HG03575 (cell line): ENCODE data around the gene NFIA.

ENCODE experiments used
- ATAC-seq: cut with Tn5 transposase; IDR thresholded peaks from one replicate; pipeline ENCODE4 v1.9.1; 2021; ENCODE audit not compliant: unreplicated experiment, insufficient number of reproducible peaks, low FRiP score; ENCODE audit errors: extremely low read depth

NFIA gene

DNA sequence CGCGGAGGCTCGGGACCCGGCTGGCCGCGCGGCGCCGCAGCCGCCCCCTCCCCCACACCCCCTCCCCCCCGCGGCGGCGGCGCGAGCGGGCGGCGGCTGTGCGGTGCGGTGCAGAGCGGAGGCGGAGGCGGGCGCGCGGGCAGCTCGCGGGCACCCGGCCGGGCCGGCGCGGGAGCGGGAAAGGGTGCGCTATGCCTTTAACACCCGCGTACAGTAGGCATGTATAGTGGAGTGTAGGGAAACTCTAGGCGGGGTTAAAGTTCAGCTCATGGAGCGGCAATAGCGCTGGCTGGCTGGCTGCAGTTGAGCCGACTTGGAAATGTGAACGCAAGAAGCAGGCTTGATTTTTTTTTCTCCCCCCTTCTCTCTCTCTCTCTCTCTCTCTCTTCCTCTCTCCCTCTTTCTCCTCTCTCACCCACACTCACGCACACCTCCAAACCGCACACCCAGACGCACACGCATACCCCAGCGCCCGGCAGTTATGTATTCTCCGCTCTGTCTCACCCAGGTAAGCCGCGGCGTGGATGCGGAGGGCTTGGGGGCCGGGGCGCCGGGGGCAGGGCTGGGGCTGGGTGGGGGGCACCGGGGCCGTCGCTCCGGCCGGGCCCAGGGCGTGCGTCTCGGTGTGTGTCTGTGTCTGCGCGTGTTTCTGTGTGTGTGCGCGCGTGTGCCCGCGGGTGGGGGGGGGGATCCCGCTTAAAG is at the start of gene NFIA:
Gene NFIA, plus strand, starts transcription at position 251 of the 702 bp plus-strand sequence.
- ATAC-seq: no peak

DNA sequence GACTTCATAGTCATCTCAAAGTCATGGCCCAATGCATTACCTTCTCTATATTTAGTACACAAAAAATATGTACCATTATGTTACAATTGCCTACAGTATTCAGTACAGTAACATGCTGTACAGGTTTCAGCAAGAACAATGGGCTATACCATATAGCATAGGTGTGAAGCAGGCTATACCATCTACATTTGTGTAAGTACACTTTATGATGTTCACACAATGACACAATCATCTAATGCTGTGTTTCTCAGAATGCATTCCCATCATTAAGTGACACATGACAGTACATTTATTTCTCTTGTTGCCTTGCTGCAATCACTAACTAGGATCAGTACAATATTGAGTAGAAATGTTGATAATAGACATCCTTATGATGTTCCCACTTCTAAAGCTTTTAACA is 46.5 kb upstream of the NFIA start:
- no peak for ATAC-seq

DNA sequence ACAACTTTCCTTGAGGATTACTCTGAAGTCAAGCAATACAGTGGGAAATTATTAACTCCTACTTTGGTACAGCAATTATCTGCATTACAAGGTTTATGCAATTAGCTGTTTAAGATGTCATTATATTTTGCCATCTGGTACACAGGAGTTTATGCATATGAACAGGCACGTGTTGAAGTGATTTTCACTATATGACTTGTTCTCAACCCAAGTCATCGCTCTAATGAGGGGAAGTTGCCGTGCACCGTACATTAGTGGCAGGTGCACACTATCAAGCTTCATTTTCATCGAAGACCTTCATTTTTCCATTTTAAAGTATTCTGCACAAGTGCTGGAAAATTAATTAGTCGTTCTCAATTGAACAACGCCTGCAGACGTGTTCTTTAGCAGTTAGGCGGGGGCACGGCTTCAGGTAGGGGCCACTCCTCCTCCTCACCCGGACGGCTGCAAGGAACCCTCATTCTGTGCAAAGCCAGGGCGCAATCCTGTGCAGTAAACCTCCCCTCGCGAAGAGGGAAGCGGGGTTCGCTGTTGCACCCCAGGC is 39.8 kb upstream of the NFIA start:
- no peak for ATAC-seq

DNA sequence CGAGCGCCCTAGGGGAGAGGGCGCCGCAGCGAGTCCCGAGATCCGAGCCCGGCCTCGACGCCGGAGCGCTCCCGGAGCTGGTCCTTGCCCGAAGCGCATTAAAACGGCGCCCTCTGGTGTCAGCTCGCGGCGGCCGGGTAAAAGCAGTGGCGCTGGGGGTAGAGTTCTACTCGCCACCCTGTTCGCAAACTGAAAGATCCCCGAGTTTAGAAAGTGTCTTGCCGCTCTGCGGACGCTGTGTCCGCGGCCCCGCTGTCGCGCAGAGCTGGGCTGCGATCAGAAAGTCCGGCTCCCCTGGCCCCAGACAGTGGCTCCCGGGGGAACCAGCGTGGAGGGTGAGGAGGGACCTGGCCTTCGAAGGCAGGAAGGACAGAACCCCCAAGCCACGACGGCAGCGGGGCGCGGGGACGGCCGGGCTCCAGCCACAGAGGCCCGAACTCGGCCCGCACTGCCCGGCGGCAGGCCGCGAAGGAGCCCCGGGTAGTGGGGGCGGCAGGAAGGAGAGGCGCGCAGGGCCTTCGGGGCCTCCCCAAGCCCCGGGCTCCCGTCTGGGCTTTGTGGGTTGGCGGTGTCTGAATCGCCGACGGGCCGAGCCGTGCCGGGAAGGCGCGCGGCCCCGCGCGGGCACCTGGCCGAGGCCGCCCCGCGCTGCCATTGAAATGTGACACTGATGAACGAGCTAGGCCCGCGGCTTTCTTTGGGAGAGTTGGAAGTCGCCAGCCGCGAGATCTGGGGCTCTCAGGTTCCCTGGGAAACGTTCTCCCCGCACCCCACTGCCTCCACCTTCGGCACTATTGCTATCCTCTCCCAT is 39.1 kb upstream of the NFIA start:
- no peak for ATAC-seq

DNA sequence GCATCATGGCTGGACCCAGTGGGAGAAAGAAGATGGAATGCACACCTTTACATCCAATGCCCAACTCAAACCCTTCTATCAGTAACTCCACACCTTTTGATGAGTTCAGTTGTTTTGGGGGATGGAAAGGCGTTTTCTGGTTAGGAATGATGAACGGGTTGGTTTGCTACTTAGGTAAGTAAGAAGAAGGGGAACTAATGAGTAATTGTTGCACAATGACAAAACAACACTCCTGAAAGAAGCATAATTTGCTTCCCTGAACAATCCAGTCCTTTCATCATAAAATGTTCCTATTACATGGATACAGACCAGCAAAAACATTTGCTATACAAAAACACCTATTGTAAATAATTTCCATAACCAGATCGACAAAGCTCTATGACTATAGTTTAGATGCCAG is 35.9 kb upstream of the NFIA start:
- no peak for ATAC-seq

DNA sequence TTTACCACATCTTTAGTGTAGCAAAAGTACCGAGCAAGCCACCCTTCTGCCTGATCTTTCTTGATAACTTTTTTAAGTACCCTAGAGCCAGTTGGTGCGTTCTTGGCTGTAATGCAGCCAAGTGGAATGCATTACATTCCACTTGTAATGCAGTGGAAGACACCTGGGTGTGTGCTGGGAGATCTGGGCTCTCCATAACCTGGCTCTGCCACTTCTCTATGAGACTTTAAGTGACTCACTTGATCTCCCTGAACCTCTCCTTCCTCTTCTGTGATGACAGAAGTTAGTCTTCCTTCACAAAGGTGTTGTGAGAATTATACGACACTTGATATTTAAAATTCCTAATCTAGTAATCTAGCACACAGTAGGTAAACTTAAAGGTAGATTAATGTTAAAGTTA is 35.3 kb upstream of the NFIA start:
- no peak for ATAC-seq

DNA sequence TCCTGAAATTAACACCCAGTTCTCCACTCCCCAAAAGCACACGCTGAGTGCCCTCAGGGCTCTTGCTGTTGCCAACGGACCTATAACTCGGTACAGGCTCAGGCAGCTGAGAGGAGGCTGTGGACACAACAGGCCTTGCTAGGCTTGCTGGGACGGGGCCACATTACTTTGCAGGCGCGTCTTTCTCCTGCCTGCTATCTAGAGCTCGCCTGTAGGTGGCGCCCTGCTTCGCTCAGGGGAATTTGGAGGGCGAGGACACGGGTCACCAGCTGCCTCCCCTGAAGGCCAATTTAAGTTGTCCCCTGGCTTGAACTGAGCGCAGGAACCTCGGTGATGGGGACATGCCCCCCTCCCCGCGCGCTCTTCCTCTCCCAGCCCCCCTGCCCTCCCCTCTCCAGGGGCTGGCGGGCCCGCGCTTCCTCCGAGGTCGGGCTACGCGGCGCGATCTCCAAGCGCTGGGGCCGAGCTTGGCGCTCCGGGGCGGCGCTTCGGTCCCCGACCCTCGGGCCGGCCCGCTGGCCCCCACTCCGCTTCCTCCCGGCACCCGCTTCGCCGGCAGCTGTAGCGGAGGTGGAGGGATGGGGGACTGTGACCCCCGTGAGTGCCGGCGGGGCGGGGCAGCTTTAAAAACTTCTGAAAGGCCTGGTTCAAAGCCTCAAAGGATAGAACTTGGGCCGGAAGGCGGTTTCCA is 32.4 kb upstream of the NFIA start:
- no peak for ATAC-seq

DNA sequence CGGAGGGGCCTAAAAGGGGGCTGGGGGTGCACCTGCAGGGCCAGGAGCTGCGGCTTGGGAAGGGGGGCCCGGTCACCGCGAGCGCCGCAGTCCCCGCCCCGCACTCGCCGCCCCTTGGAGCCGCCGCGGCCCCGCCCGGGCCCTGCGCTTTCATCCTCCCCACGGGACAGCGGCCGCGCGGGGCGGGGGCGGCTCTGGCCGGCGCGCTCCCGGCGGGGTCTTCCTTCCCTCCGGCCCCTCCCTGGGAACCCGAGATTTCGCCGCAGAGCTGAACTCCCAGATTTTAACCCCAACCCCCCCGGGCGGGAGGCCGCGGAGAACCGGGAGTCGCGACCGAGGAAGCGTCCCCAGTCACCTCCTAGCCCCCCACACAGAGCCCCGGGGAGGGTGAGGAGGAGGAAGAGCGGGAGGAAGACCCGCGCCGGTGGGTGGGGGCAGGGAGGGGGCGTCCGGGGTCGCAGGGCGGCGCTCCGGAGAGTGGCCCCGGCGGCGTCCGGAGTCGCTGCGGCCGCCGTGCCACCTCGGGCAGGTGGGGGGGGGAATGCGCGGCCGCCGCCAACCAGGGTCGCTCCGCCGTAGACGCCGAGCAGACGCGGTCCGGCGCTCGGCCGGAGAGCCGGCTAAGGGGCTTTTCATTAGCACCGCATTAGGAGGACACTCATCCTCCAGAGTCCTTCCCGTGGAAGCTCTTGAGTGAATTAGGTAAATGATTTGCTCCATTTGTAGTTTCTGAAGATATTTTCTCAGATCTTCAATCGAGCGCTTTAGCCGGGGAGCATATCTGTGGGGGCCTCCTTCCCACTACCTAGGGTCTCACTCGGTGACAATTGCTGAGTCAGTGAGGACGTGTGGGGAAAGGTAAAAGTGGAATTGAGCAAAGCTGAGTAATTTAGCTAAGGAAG is 31.6 kb upstream of the NFIA start:
- ATAC-seq: no peak

DNA sequence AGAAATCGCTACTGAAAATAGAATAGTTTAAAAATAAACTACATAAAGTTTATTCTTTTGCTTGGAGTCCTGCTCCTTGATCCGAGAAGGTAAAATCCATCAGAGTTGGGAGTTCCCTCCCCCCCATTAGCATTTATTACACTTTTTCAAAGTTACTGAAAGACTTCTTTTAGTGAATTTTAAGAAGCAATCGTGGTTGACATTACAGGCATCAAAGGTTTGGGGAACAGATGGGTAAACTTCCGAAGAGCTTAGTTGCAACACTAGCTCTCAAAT is 31.0 kb upstream of the NFIA start:
- ATAC-seq: no peak

DNA sequence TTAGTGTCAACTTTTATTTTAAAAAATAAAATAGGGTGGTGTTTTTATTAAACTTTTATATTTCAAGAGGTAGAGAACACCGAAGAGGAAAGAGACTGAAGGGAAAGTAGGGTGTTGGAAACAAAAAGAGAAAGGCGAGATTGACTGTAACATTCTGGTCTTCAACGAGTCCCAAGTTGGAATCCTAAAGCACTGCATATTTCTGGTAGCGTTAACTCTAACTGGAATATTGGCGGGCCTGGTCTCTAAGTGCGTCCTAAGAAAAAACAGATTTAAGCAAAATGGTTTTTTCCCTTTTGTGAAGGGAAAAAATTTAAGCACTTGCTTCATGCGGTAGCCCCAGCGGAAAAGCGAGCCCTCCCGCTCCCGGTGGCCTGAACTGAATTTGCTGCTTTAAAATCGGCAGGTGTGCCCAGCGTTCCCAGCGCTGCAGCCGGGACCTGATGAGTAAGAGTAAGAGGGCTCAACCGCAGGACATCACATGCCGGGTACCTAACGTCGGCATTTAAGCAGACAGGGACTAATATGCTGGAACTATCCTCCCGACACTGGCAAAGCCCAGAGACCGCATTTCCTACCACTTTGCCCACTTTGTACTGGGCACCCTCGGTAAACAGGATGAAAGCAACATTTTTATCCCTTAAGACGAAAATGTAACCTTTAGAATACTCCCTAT is 30.5 kb upstream of the NFIA start:
- ATAC-seq: no peak

DNA sequence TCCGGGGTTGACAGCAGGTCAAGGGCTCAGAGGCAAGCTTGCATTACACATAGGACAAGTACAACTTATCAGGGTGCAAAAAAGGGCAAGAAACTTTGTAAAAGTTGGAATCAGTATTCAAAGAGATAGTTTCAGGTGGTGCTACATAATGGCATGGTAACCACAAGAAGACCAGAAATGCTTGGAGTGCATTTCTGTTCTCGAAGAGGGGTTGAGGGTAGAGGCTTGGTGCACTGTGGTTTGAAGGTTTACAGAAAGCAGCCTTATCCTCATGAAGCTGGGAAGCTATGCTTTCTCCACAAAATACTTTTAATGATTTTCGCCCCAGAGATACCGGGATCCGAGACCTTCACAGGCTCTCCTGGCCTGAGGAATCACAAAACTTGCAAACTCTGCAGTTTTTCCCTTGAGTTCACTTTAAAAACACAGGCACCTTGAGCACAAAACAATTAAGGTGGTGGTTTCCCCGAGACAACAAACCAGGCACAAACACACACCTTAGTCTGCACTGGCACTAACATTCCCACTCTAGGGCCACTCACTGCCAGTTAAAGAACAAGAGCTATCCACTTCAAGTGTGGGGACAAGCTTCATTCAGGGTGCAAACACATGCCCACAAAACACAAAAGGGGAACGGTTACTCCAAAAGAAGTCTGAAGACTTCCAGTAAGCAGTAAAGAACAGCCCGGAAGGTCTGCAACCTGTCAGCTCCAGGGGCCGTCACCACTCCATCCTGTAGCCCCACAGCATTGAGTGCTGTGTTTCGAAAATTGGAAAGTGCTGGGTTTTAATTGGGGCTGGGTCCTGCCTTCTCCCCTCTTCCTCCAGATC is 29.8 kb upstream of the NFIA start:
- ATAC-seq: no peak

DNA sequence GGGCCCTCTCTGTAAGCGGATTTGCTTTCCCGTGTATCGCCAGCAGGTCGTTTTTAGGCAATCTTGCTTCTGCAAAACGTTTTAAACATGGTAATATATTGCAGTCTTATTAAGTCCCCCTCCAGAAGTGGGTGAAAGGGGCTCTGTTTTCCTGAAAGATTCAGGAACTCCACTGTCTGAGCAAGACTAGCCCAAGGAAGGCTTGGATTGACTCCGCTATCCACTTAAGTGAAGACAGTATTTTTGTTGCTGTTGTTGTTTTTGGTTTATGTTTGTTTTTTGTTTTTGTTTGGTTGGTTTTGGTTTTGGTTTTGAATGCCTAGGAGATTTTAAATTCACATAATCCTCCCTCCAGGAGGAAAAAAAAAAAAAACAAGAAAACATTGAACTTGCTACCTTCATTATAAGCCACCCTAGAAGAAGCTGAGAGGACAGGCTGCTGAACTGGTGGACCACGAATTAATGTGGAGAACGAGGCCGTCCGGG is 29.1 kb upstream of the NFIA start:
- ATAC-seq: no peak

DNA sequence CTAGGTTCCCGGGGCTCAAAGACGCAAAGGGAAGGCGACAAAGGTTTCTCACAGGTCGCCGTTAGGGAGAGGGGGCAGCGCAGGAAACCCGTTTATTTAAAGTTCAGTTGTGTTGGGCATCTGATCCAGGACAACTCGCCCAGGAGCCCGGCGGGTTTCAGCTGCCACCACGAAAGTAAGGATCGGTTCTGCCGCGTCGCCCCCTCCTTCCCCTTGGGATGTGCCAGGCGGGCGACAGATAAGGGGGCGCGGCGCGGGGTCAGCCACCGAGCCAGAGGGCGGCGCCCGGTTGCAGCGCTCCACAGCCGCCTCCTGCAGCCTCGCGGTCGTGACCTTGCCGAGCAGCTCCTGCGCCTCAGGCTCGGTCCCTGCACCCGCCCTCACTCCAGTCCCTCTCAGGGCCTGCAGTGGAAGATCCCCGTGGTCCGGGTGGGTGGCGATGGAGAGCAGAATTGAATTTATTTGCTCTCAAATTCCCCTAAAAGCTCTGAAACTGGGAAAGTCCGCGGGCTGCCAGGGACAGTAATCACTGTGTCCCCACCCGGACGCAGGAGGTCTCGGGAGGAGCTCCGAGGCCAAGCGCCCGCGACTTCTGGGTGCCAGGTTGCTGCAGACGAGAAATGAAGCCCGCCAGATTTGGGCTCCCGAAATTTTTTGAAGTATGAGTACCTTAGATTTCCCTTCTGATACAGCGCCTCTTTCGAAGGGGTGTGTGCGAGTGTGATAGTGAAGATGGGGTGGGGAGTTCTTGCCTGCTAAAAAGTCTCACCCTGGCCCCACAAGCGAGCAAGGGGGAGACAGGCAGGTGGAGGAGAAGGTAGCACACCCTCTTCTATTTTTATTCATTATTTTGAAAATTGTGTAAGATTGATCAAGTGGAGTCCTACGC is 28.4 kb upstream of the NFIA start:
- no peak for ATAC-seq

DNA sequence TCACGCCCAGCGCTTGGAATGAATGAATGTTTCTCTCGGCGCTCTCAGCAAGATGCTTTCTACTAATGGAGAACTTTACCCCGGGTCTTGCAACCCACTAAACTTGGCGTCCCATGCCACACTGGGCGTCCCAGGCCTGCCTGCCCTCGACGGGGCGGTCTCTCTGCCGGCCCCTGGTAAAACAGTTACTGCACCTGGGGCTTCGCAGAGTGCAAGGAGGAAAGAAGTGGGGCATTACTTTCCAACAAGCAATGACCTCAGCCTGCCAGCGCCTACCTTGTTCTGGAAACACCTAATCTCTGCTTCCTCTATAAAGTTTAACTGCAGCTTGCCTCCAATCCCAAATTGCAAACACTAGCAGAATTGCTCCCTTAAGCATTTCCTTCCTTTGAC is 27.8 kb upstream of the NFIA start:
- no peak for ATAC-seq

DNA sequence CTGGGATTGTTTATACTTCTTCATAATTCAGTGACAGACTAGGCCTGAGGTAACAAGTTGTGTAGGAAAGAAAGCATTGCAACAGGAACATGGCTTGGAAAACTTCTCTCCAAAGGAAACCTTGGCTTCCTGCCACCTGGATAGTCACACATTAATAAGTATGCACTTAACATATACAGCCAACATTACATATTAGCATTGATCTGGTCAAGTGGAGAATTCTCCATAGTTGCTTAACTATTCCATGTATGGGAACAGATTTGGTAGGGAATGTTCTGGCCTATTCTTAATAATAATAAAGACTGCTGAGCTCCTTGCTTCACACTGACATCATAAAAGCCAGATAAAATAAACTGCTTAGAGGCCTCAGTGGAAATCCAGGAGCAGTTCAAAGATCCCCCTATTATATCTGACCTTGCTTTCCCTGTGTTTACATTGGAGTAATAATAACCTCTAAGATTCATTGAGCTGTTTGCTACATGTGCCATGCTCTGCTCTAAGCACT is 27.2 kb upstream of the NFIA start:
- no peak for ATAC-seq

DNA sequence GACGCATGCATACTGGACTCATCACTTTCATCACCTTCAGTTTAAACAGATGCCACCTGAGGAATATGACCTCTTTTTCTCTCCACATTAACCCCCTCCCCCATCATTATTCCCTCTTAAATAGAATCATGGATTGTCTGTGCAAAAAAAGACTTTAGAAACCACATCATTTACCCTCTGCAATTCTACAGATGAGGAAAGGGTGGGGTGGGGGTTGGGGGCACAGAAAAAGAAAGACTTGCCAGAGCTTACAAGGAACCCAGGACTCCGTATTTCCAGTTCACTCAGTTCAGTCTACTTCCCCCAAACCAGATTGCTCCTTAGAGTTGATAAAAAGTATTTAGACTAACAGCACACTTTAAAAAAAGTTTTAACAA is 26.2 kb upstream of the NFIA start:
- ATAC-seq: no peak
